Measurements from ENCODE around the gene GNG8. TPM values are rescaled to one million over a fixed set of nuclear protein-coding genes. Genes with fewer than 3 reads are reported as not detected.

GNG8 gene
- total RNA-seq, 1 donor, result not detected

- Histone ChIP-seq H3K27me3 (ENCODE audit: insufficient read depth, low read length) (no peaks in the 10 kb centered on the region), H3K4me1 (ENCODE audit: insufficient read depth, low read length) (peaks cover 5% of the 10 kb centered on the region), H3K27ac (ENCODE audit: low read depth, low read length) (no peak overlapping the region), H3K9me3 (ENCODE audit: low read depth, low read length) (no peaks in the 10 kb centered on the region), H4K20me1 (ENCODE audit: insufficient read depth, low read length) (peaks cover 6% of the 10 kb centered on the region), H2AFZ (ENCODE audit: low read length) (no peak overlapping the region), H3K36me3 (ENCODE audit: insufficient read depth, low read length) (peaks cover 28% of the 10 kb centered on the region), H3K4me2 (ENCODE audit: insufficient read depth, low read length) (no peak overlapping the region), H3K79me2 (ENCODE audit: insufficient read depth, low read length) (no peaks in the 10 kb centered on the region), H3K4me3 (ENCODE audit: insufficient read depth, low read length) (no peak overlapping the region)
- TF ChIP-seq, protein P1, sequence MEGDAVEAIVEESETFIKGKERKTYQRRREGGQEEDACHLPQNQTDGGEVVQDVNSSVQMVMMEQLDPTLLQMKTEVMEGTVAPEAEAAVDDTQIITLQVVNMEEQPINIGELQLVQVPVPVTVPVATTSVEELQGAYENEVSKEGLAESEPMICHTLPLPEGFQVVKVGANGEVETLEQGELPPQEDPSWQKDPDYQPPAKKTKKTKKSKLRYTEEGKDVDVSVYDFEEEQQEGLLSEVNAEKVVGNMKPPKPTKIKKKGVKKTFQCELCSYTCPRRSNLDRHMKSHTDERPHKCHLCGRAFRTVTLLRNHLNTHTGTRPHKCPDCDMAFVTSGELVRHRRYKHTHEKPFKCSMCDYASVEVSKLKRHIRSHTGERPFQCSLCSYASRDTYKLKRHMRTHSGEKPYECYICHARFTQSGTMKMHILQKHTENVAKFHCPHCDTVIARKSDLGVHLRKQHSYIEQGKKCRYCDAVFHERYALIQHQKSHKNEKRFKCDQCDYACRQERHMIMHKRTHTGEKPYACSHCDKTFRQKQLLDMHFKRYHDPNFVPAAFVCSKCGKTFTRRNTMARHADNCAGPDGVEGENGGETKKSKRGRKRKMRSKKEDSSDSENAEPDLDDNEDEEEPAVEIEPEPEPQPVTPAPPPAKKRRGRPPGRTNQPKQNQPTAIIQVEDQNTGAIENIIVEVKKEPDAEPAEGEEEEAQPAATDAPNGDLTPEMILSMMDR (IDR thresholded peaks at IDR 0.05; ENCODE audit: extremely low read depth, low read depth, low read length), result no peak
- no peak for DNase-seq (ENCODE audit: insufficient read length, low spot score, missing footprints)
Observed at GRCh38 chr19:46674416-46675178, 38.6 kb upstream of the GNG8 start.

GRCh38 chr19:46670813-46671212 is 34.8 kb upstream of the GNG8 start:
- no peaks in the 10 kb centered on the region for H3K79me2 ChIP-seq (ENCODE audit: insufficient read depth, low read length)
- H3K9me3 ChIP-seq (ENCODE audit: low read depth, low read length), result no peaks in the 10 kb centered on the region
- peak; percentile 82 for DNase-seq (ENCODE audit: insufficient read length, low spot score, missing footprints)
- no peaks in the 10 kb centered on the region for H3K27me3 ChIP-seq (ENCODE audit: insufficient read depth, low read length)
- no peak overlapping the region for H3K4me2 ChIP-seq (ENCODE audit: insufficient read depth, low read length)
- peaks cover 5% of the 10 kb centered on the region for H3K4me1 ChIP-seq (ENCODE audit: insufficient read depth, low read length)
- H3K4me3 ChIP-seq (ENCODE audit: insufficient read depth, low read length), result no peak overlapping the region
- H3K27ac ChIP-seq (ENCODE audit: low read depth, low read length), result no peak overlapping the region
- H3K36me3 ChIP-seq (ENCODE audit: insufficient read depth, low read length), result peaks cover 17% of the 10 kb centered on the region
- no peaks in the 10 kb centered on the region for H4K20me1 ChIP-seq (ENCODE audit: insufficient read depth, low read length)
- no peak overlapping the region for H2AFZ ChIP-seq (ENCODE audit: low read length)
- TF ChIP-seq, protein P1 (IDR thresholded peaks at IDR 0.05; ENCODE audit: extremely low read depth, low read depth, low read length), result no peak

GRCh38 chr19:46668662-46669061 is 32.7 kb upstream of the GNG8 start:
- Histone ChIP-seq H3K79me2 (ENCODE audit: insufficient read depth, low read length) (no peaks in the 10 kb centered on the region), H3K4me3 (ENCODE audit: insufficient read depth, low read length) (no peak overlapping the region), H2AFZ (ENCODE audit: low read length) (no peak overlapping the region), H3K4me2 (ENCODE audit: insufficient read depth, low read length) (no peak overlapping the region), H3K27ac (ENCODE audit: low read depth, low read length) (no peak overlapping the region), H3K27me3 (ENCODE audit: insufficient read depth, low read length) (no peaks in the 10 kb centered on the region), H3K4me1 (ENCODE audit: insufficient read depth, low read length) (peaks cover 5% of the 10 kb centered on the region), H4K20me1 (ENCODE audit: insufficient read depth, low read length) (no peaks in the 10 kb centered on the region), H3K9me3 (ENCODE audit: low read depth, low read length) (no peaks in the 10 kb centered on the region), H3K36me3 (ENCODE audit: insufficient read depth, low read length) (peaks cover 7% of the 10 kb centered on the region)
- DNase-seq (ENCODE audit: insufficient read length, low spot score, missing footprints), result no peak
- TF ChIP-seq, protein P1 (IDR thresholded peaks at IDR 0.05; ENCODE audit: extremely low read depth, low read depth, low read length), result no peak

GRCh38 chr19:46665072-46665471 is 29.1 kb upstream of the GNG8 start:
- TF ChIP-seq, protein P1 (IDR thresholded peaks at IDR 0.05; ENCODE audit: extremely low read depth, low read depth, low read length), result no peak
- peaks cover 11% of the 10 kb centered on the region for H3K4me1 ChIP-seq (ENCODE audit: insufficient read depth, low read length)
- H3K79me2 ChIP-seq (ENCODE audit: insufficient read depth, low read length), result no peaks in the 10 kb centered on the region

More at GRCh38 chr19:46665072-46665471, 29.1 kb upstream of the GNG8 start:
- Histone ChIP-seq H3K4me3 (ENCODE audit: insufficient read depth, low read length) (no peak overlapping the region), H2AFZ (ENCODE audit: low read length) (no peak overlapping the region), H3K36me3 (ENCODE audit: insufficient read depth, low read length) (no peaks in the 10 kb centered on the region), H3K9me3 (ENCODE audit: low read depth, low read length) (no peaks in the 10 kb centered on the region), H3K4me2 (ENCODE audit: insufficient read depth, low read length) (no peak overlapping the region), H3K27me3 (ENCODE audit: insufficient read depth, low read length) (no peaks in the 10 kb centered on the region), H4K20me1 (ENCODE audit: insufficient read depth, low read length) (no peaks in the 10 kb centered on the region), H3K27ac (ENCODE audit: low read depth, low read length) (no peak overlapping the region)
- DNase-seq (ENCODE audit: insufficient read length, low spot score, missing footprints), result no peak
